Spleen (tissue), 11 donors: ENCODE results near the gene KLF13. TPM values are rescaled to one million over a fixed set of nuclear protein-coding genes. Genes with fewer than 3 reads are reported as not detected.

Source experiments
- DNase-seq: peaks from one replicate; pipeline ENCODE4 v3.0.0-alpha.2; 2020
- H3K27ac ChIP-seq, 8 donors: fragments of 200-600 bp; sonication (generic) in 7 of 8; 1 replicate in 4 of 8; 2 replicates in 4 of 8; pipeline versions ENCODE4 v1.5.0 to v1.8.0; 2016 to 2021; ENCODE audit warnings: inconsistent platforms in 4 of 8, mild to moderate bottlenecking in 4 of 8, moderate library complexity in 1 of 8
- H3K27me3 ChIP-seq, 7 donors: fragments of 200-600 bp; sonication (generic) in 6 of 7; replicated peaks in 1 of 7; 1 replicate in 4 of 7; 2 replicates in 3 of 7; pipeline versions ENCODE4 v1.5.0 to v1.8.0; 2016 to 2021; ENCODE audit warnings: inconsistent platforms in 3 of 7, mild to moderate bottlenecking in 1 of 7
- H3K36me3 ChIP-seq, 6 donors: fragments of 200-600 bp; sonication (generic) in 5 of 6; 1 replicate in 4 of 6; 2 replicates in 2 of 6; pipeline versions ENCODE4 v1.5.0 to v1.8.0; 2016 to 2021; ENCODE audit warnings: inconsistent platforms in 2 of 6
- H3K4me1 ChIP-seq, 6 donors: fragments of 200-600 bp; sonication (generic) in 5 of 6; 1 replicate in 3 of 6; 2 replicates in 3 of 6; pipeline versions ENCODE4 v1.5.0 to v1.8.0; 2016 to 2021; ENCODE audit warnings: inconsistent platforms in 3 of 6
- H3K4me3 ChIP-seq, 8 donors: fragments of 200-600 bp; sonication (generic) in 7 of 8; 1 replicate in 4 of 8; 2 replicates in 4 of 8; pipeline versions ENCODE4 v1.5.0 to v1.8.0; 2016 to 2021; ENCODE audit warnings: inconsistent platforms in 4 of 8, mild to moderate bottlenecking in 4 of 8, moderate library complexity in 2 of 8
- H3K9me3 ChIP-seq, 8 donors: fragments of 200-600 bp; sonication (generic) in 7 of 8; 1 replicate in 4 of 8; 2 replicates in 4 of 8; pipeline versions ENCODE4 v1.5.0 to v1.8.0; 2016 to 2021; ENCODE audit warnings: inconsistent platforms in 4 of 8
- POLR2A ChIP-seq, 3 donors: fragments of 450-650 bp; IDR thresholded peaks; one replicate each; pipeline ENCODE4 v1.5.1; 2017; ENCODE audit warnings: antibody characterized with exemption in 3 of 3, mild to moderate bottlenecking in 1 of 3
- POLR2AphosphoS5 ChIP-seq, 3 donors: sonication (generic); formaldehyde crosslinking; IDR thresholded peaks; one replicate each; pipeline ENCODE4 v1.5.1; 2017; ENCODE audit warnings: antibody characterized with exemption in 3 of 3
- WGBS, 5 donors: extraction: QIAGEN DNeasy Blood & Tissue Kit in 3 of 5; methylation state at CpG; one replicate each; pipeline versions ENCODE4 v1.1.5 to v1.1.7; 2013 to 2018; 5-methylcytosine and 5-hydroxymethylcytosine counted together
- intact Hi-C: fragments of 100-400 bp; cut with DNase I; formaldehyde crosslinking; loops from one replicate; pipeline ENCODE4 v1.15.0; 2023; ENCODE audit warnings: low total_unique reads
- polyA plus RNA-seq, 3 donors: library from polyadenylated mRNA; stranded (reverse); fragments of 200-250 nt; gene quantifications; one replicate each; pipeline ENCODE4 v1.2.1, GENCODE V29; 2013
- total RNA-seq, 7 donors: library from RNA; depleted of rRNA in 3 of 7; stranded (reverse); fragments of >200 nt in 3 of 7; fragmentation: NEBNext Ultra II Directional in 4 of 7; extraction: Animal tissue kit (Norgen Biotek cat#: 25700) in 4 of 7; gene quantifications; one replicate each; pipeline versions ENCODE4 v1.1.0 to v1.2.1, GENCODE V29; 2016 to 2021
- TF ChIP-seq, protein P1 (sequence below), 11 experiments: fragments of 200-600 bp in 7 of 11; fragments of 450-650 bp in 4 of 11; sonication (generic) in 4 of 11; IDR thresholded peaks in 8 of 11; conservative IDR thresholded peaks in 3 of 11; 1 replicate in 7 of 11; 2 replicates in 4 of 11; pipeline versions ENCODE4 v1.4.0 to v1.8.0; 2016 to 2021; ENCODE audit warnings: antibody characterized with exemption in 11 of 11, inconsistent platforms in 4 of 11, mild to moderate bottlenecking in 1 of 11
- donor health status: healthy with polysubstance abuse.
- donor health status: DM: no; HTN: no; CAD: no; lungs with moderate emphysema.
- donor health status: DM: no; HTN: no; CAD: no.
- donor health status: Bipolar disorder and iron deficiency.
- donor health status: healthy.
- donor health status: DM: no; HTN: no; CAD: no.
- donor health status: DM: yes; HTN: yes; CAD: no.

The KLF13 gene
- total and polyA plus RNA-seq, 10 donors = 21.8 to 111 (median 81.4) TPM

DNA sequence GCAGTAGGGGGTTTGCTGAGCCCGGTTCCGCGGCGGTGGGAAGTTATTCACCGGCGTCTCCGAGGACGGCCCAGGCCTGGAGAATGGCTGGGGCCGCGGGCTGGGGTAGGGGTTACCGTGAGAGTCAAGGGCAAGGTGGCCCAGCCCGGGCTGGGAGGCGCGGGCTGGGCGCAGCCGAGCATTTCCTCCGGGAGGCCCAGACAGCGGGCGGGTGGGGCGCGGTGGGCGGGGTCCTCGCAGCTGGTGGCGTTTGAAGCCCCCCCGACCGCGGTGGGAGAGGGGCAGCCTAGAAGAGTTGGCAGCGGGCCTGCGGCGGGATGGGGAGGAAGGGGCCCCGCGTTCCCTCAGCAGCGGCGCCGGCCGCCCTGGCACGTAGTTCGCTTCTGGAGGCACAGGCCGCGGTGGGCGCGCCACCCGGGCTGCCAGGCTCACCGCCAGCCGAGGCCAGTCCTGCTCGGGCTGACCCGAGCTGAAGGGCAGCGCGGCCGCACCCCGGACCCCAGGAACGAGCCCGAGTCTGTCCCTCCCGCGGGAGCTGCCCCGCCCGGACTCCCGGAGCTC is 960 bp upstream of the KLF13 start:
- Histone ChIP-seq H3K36me3 (peaks cover 0 to 8% (median 0%) of the 10 kb centered on the region in 6 donors), H3K4me3 (peak overlapping the region; percentile 43 to 88 (median 78)), H3K27ac (peak overlapping the region; percentile 86 to 100 (median 99)), H3K9me3 (peaks cover 0 to 3% (median 0%) of the 10 kb centered on the region in 8 donors), H3K27me3 (no peaks in the 10 kb centered on the region), H3K4me1 (peaks cover 5 to 51% (median 43%) of the 10 kb centered on the region in 6 donors)
- TF ChIP-seq, protein P1, sequence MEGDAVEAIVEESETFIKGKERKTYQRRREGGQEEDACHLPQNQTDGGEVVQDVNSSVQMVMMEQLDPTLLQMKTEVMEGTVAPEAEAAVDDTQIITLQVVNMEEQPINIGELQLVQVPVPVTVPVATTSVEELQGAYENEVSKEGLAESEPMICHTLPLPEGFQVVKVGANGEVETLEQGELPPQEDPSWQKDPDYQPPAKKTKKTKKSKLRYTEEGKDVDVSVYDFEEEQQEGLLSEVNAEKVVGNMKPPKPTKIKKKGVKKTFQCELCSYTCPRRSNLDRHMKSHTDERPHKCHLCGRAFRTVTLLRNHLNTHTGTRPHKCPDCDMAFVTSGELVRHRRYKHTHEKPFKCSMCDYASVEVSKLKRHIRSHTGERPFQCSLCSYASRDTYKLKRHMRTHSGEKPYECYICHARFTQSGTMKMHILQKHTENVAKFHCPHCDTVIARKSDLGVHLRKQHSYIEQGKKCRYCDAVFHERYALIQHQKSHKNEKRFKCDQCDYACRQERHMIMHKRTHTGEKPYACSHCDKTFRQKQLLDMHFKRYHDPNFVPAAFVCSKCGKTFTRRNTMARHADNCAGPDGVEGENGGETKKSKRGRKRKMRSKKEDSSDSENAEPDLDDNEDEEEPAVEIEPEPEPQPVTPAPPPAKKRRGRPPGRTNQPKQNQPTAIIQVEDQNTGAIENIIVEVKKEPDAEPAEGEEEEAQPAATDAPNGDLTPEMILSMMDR (IDR thresholded peaks at IDR 0.05 in 8 of 11, conservative IDR thresholded peaks at IDR 0.05 in 3 of 11) = no peak
- WGBS, 5 donors = 0% methylated on average over 5 to 58 of the region's 58 CpGs
- intact Hi-C loops = loop anchor here (10.0 kb wide), 2 partner anchors 111 to 169 kb away; no protein-coding TSS in a partner anchor
- peak; percentile 96 for DNase-seq

DNA sequence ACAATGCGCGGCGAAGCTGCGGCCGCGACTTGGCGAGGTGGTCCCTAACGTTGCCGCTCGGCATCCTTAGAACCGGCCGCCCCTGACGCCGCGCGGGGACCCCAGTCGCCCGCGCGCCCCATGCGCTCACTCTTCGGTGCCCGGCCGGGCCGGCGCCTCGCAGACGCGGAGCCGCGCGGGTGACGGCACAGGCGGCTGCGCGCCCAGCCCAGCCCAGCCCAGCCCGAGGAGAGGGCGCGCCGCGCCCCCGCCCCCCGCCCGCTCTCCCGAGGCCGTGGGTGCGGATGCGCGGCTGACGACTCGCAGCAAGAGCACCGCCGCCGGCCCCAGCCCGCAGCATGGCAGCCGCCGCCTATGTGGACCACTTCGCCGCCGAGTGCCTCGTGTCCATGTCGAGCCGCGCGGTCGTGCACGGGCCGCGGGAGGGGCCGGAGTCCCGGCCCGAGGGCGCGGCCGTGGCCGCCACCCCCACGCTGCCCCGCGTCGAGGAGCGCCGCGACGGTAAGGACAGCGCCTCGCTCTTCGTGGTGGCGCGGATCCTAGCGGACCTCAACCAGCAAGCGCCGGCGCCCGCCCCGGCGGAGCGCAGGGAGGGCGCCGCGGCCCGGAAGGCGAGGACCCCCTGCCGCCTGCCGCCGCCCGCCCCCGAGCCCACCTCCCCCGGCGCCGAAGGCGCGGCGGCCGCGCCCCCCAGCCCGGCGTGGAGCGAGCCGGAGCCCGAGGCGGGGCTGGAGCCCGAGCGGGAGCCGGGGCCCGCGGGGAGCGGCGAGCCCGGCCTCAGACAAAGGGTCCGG is 437 bp downstream of the KLF13 start:
- 0 to 1% (median 0%) methylated on average over 62 to 130 of the region's 130 CpGs; no CpG with 5 or more reads in 1 of the 5 donors for WGBS, 5 donors
- H3K4me3 ChIP-seq = peak overlapping the region; percentile 16 to 91 (median 78)
- H3K27me3 ChIP-seq = no peaks in the 10 kb centered on the region
- H3K27ac ChIP-seq = peak overlapping the region; percentile 74 to 100 (median 99)
- H3K9me3 ChIP-seq = no peaks in the 10 kb centered on the region
- peak; percentile 96 for DNase-seq
- peaks cover 11 to 65% (median 57%) of the 10 kb centered on the region in 6 donors for H3K4me1 ChIP-seq
- intact Hi-C loops = loop anchor here (10.0 kb wide), 2 partner anchors 112 to 168 kb away; no protein-coding TSS in a partner anchor
- peaks cover 0 to 17% (median 0%) of the 10 kb centered on the region in 6 donors for H3K36me3 ChIP-seq
- no peak for TF ChIP-seq POLR2AphosphoS5 (IDR thresholded peaks at IDR 0.05)
- TF ChIP-seq POLR2A (IDR thresholded peaks at IDR 0.05) = peak in 2 of 3 donors; percentile 4 to 80
- TF ChIP-seq, protein P1 (IDR thresholded peaks at IDR 0.05 in 8 of 11, conservative IDR thresholded peaks at IDR 0.05 in 3 of 11) = no peak

DNA sequence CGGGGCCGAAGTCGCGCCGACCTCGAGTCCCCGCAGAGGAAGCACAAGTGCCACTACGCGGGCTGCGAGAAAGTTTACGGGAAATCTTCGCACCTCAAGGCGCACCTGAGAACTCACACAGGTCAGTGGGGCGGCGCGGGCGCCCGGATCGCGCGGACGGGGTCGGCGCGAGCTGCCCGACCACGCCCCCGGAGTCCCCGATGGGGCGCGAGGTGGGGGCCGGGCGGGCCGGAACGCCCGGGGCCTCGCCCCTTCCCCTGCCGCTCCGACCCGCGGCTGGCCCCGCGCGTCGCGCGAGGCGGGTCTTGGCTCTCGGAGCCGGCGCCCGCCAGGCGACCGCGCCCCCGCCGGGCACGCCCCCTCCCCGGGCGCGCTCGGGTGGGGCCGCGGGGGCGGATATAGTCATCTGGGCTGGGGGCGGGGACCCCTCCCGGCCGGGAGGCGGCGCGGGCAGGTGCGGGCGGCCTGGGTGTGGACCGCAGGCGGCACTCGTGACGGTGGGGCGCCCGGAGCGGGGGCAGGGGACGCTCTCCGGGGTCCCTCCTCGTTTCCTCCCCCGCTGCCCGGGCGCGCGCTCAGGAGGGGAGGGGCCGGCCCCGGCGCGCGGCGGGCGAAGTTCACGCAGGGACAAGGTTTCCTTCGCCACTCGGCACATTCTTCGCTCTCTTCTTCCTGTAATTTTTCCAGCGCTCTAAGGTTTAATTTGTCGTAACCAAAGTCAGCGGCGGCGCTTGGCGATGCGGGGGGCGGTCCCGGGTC is 1.2 kb downstream of the KLF13 start:
- peak overlapping the region; percentile 46 to 91 (median 78) for H3K4me3 ChIP-seq
- 0 to 1% (median 1%) methylated on average over 20 to 108 of the region's 108 CpGs for WGBS, 5 donors
- no peaks in the 10 kb centered on the region for H3K9me3 ChIP-seq
- TF ChIP-seq POLR2AphosphoS5 (IDR thresholded peaks at IDR 0.05) (peak; percentile 69 to 84 (median 82)), POLR2A (IDR thresholded peaks at IDR 0.05) (peak in 2 of 3 donors; percentile 30 to 40)
- TF ChIP-seq, protein P1 (IDR thresholded peaks at IDR 0.05 in 8 of 11, conservative IDR thresholded peaks at IDR 0.05 in 3 of 11) = peak in 5 of 11 experiments; percentile 15 to 54 (median 36)
- DNase-seq = peak; percentile 96
- H3K36me3 ChIP-seq = peaks cover 0 to 17% (median 0%) of the 10 kb centered on the region in 6 donors
- H3K27ac ChIP-seq = peak overlapping the region; percentile 68 to 100 (median 99)
- no peaks in the 10 kb centered on the region for H3K27me3 ChIP-seq
- H3K4me1 ChIP-seq = peaks cover 13 to 71% (median 64%) of the 10 kb centered on the region in 6 donors
- intact Hi-C loops = loop anchor here (10.0 kb wide), 2 partner anchors 113 to 167 kb away; no protein-coding TSS in a partner anchor
